Motor neuron (in vitro differentiated cells): ENCODE measurements around the gene CEP126. TPM values are rescaled to one million over a fixed set of nuclear protein-coding genes. Genes with fewer than 3 reads are reported as not detected.

ENCODE experiments used
- ATAC-seq, 8 experiments: fragments of 200-7000 bp; cut with Tn5 transposase; replicated peaks in 6 of 8; 2 replicates each; pipeline ENCODE4 v1.8.0; 2021; ENCODE audit warnings: mild to moderate bottlenecking in 8 of 8, moderate library complexity in 8 of 8
- H3K27ac ChIP-seq, 2 donors: fragments of 250-450 bp; sonication (Bioruptor Pico); 2 replicates each; pipeline ENCODE4 v1.9.0; 2021; ENCODE audit warnings: antibody characterized with exemption in 2 of 2, mild to moderate bottlenecking in 2 of 2, moderate library complexity in 1 of 2
- H3K4me1 ChIP-seq, 2 donors: fragments of 250-450 bp; sonication (Bioruptor Pico); replicated peaks in 1 of 2; 2 replicates each; pipeline ENCODE4 v1.6.1; 2021; ENCODE audit warnings: antibody characterized with exemption in 2 of 2, mild to moderate bottlenecking in 2 of 2, moderate library complexity in 1 of 2
- H3K4me3 ChIP-seq, 5 donors: fragments of 250-450 bp; sonication (Bioruptor Pico); 2 replicates each; pipeline ENCODE4 v1.9.0; 2021; ENCODE audit warnings: antibody characterized with exemption in 5 of 5, mild to moderate bottlenecking in 5 of 5, moderate library complexity in 4 of 5
- WGBS, 10 experiments: fragments of 450-650 bp; shearing (Covaris generic); methylation state at CpG; one replicate each; pipeline ENCODE4 v1.0.0; 2022; 5-methylcytosine and 5-hydroxymethylcytosine counted together
- in situ Hi-C, 9 experiments: fragments of 400-800 bp; cut with MboI; loops; one replicate each; pipeline ENCODE4 v1.15.0; 2021; ENCODE audit warnings: low sequenced_read_pairs in 9 of 9, low pct_unique_long_range_greater_than_20kb in 2 of 9; ENCODE audit not compliant: unreplicated experiment in 9 of 9
- total RNA-seq, 8 experiments: library from RNA; unstranded; fragments of 300-600 nt; gene quantifications; 2 replicates each; pipeline versions ENCODE4 v1.2.3 to v1.2.4, GENCODE V29; 2022

CEP126 gene
- total RNA-seq, 8 experiments from 2014 or later = 2.0 to 17.4 (median 4.4) TPM

GRCh38 chr11:101909087-101909486 is 5.7 kb upstream of the CEP126 start:
- no peak overlapping the region for H3K27ac ChIP-seq
- ATAC-seq = no peak
- in situ Hi-C loops = no loop called here
- H3K4me1 ChIP-seq = no peaks in the 10 kb centered on the region
- no peak overlapping the region for H3K4me3 ChIP-seq
- WGBS, 10 experiments = 54 to 100% (median 92%) methylated on average over 1 to 2 of the region's 2 CpGs; no CpG with 5 or more reads in 3 of the 10 experiments

DNA sequence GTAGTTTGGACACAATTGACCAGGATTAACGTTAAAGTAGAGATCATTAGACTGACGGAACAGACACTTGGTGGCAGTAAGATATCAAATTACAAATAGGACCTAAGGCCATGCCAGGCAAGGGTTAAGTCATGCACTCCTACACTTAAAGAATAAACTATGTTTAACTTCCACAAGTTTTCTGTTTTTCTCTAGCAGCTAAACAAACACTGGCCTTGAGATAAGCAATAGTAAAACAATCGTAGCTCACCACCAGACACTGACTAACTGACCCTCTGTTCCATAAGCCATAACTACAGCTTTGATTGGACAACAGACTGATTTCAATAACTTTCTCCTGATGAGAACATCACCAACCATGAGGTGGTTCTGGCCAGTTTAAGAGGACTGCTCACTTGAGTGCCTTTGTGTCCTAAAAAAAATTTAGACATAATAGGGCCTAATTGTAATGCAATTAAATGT is 2.0 kb upstream of the CEP126 start:
- WGBS, 10 experiments = 14 to 82% (median 54%) methylated on average over 1 to 3 of the region's 3 CpGs
- in situ Hi-C loops = no loop called here
- Histone ChIP-seq H3K4me1 (peaks cover 0 to 11% of the 10 kb centered on the region in 2 donors), H3K4me3 (no peak overlapping the region), H3K27ac (no peak overlapping the region)
- ATAC-seq = no peak

DNA sequence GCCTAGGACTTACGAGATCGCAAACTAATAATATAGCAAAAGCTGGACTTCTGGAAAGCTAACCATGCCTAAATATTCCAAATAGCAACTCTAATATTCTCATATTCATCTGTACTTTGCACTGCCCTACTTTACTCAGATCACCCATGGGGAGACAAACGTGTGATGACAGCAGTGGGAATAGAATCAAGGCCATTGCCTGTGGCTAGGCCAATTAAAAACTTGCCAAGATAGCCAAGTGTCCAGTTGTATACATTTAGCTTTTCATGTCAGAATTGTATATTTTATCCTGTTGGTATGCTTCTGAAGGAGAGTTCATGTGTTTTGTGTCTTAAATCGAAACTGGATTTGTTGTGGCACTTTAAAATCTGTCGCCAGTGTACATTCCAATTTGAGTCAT is 1.2 kb upstream of the CEP126 start:
- in situ Hi-C loops = no loop called here
- Histone ChIP-seq H3K4me3 (no peak overlapping the region), H3K4me1 (peaks cover 0 to 11% of the 10 kb centered on the region in 2 donors), H3K27ac (no peak overlapping the region)
- 11 to 100% (median 91%) methylated on average over 1 to 5 of the region's 5 CpGs for WGBS, 10 experiments
- ATAC-seq = no peak

GRCh38 chr11:101914341-101914737 is 471 bp upstream of the CEP126 start:
- WGBS, 10 experiments = 0 to 40% (median 13%) methylated on average over 1 to 6 of the region's 6 CpGs; no CpG with 5 or more reads in 1 of the 10 experiments
- peak overlapping the region; percentile 48 to 65 (median 53) for H3K4me3 ChIP-seq
- H3K27ac ChIP-seq = no peak overlapping the region
- peaks cover 0 to 11% of the 10 kb centered on the region in 2 donors for H3K4me1 ChIP-seq
- in situ Hi-C loops = no loop called here
- ATAC-seq = peak in 2 of 8 experiments; percentile 0 to 1

DNA sequence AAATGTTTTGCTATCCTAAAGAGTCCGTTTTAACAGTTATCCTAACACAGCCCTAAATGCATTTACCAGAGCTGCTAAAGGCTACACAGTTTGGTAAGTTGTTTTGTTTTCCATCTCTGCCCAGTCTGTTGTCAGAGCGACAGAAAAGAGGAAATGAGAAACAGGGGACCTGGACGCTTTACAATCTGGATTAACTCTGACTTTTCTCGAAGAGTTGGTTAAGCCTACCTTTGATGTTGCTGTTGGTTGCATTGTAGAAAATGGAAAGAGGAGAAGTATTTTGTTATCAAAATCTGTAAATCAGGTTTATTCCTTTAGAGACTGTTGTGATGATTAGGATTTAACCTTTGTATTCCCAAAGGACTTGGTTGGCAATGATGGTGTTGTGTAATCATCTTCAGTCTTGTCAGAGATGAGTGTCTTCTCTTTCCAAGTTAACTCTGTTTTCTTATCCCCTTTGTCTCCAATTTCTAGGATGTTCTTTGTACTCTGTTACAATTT is 1.0 kb downstream of the CEP126 start:
- ATAC-seq = peak in 2 of 8 experiments; percentile 4 to 13
- in situ Hi-C loops = no loop called here
- no peak overlapping the region for H3K27ac ChIP-seq
- H3K4me1 ChIP-seq = peaks cover 0 to 11% of the 10 kb centered on the region in 2 donors
- H3K4me3 ChIP-seq = peak overlapping the region; percentile 48 to 65 (median 53)
- WGBS, 10 experiments = 0 to 60% (median 28%) methylated on average over 1 to 4 of the region's 4 CpGs

DNA sequence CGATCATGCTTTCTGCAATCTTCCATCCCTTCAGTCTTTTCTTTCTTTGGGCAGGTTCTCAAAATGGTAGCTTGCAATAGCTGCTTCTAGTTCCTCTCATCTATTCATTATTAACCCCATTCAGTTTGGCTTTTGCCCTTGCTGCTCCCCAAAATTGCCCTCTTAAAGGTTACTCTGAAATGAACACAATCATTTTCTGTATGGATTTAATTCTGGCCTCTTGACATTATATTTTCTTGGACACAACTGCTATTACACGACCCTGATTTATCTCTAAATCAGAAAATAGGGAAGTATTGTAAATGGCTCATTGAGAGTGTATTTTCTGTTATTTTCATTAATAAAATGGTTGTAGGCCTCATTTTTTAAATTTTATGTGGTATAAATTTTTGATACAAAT is 1.6 kb downstream of the CEP126 start, which contains the start of gene ANGPTL5:
ANGPTL5 (minus strand) TSS at position 101 of the 400 bp plus-strand sequence. CDS start 8,613 bp downstream, outside the sequence.
- 0 to 91% (median 72%) methylated on average over 1 to 2 of the region's 2 CpGs for WGBS, 10 experiments
- Histone ChIP-seq H3K4me3 (peak within 1 kb of the TSS; percentile 48 to 65 (median 53)), H3K4me1 (peaks cover 0 to 11% of the 10 kb centered on the region in 2 donors), H3K27ac (peak within 1 kb of the TSS in 1 of 2 donors; percentile 67)
- in situ Hi-C loops = no loop called here
- ATAC-seq = no peak

- ATAC-seq = no peak
- Histone ChIP-seq H3K4me3 (no peak overlapping the region), H3K27ac (no peak overlapping the region), H3K4me1 (peaks cover 0 to 11% of the 10 kb centered on the region in 2 donors)
- in situ Hi-C loops = no loop called here
These were observed 2.4 kb downstream of the CEP126 start for GRCh38 chr11:101917226-101917625.

GRCh38 chr11:101920992-101921391 is 6.2 kb downstream of the CEP126 start:
- in situ Hi-C loops = no loop called here
- H3K27ac ChIP-seq = no peak overlapping the region
- no peak overlapping the region for H3K4me3 ChIP-seq
- whole genome bisulfite sequencing, 10 experiments = 67 to 100% (median 100%) methylated on average over 1 of the region's 1 CpG; no CpG with 5 or more reads in 1 of the 10 experiments
- peaks cover 0 to 7% of the 10 kb centered on the region in 2 donors for H3K4me1 ChIP-seq
- ATAC-seq = no peak

DNA sequence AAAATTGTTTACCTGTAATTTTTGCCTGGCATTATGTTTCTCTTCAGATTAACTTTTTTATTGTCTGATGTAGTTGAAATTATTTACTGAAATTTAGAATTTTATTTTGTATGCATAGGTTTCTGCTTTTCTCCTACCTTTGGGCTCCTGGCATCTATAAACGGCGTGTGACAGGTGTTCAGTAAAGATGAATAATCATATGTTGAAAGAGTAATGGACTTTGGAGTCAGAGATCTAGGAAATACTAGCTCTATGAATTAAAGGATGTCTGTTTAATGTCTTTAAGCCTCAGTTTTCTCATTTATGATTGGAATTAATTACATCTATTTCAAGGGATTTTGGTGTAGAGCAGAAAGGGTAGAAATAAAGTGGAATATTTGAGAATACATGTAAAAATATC is 8.7 kb downstream of the CEP126 start:
- no peaks in the 10 kb centered on the region for H3K4me1 ChIP-seq
- no peak overlapping the region for H3K27ac ChIP-seq
- no peak for ATAC-seq
- in situ Hi-C loops = no loop called here
- WGBS, 10 experiments = 75 to 100% (median 94%) methylated on average over 2 of the region's 2 CpGs; no CpG with 5 or more reads in 2 of the 10 experiments
- no peak overlapping the region for H3K4me3 ChIP-seq

GRCh38 chr11:101929294-101929915 is 14.6 kb downstream of the CEP126 start:
- in situ Hi-C loops = no loop called here
- no peak for ATAC-seq
- no peak overlapping the region for H3K4me3 ChIP-seq
- WGBS, 10 experiments = 66 to 100% (median 97%) methylated on average over 1 to 4 of the region's 5 CpGs; no CpG with 5 or more reads in 2 of the 10 experiments
- no peaks in the 10 kb centered on the region for H3K4me1 ChIP-seq
- H3K27ac ChIP-seq = no peak overlapping the region

- ATAC-seq = peak in 3 of 8 experiments; percentile 42 to 98 (median 66)
- in situ Hi-C loops = no loop called here
- no peak overlapping the region for H3K27ac ChIP-seq
- H3K4me3 ChIP-seq = no peak overlapping the region
- WGBS, 10 experiments = 55 to 94% (median 79%) methylated on average over 3 to 6 of the region's 6 CpGs
- H3K4me1 ChIP-seq = no peaks in the 10 kb centered on the region
These were observed 16.9 kb downstream of the CEP126 start for GRCh38 chr11:101931692-101932091.

DNA sequence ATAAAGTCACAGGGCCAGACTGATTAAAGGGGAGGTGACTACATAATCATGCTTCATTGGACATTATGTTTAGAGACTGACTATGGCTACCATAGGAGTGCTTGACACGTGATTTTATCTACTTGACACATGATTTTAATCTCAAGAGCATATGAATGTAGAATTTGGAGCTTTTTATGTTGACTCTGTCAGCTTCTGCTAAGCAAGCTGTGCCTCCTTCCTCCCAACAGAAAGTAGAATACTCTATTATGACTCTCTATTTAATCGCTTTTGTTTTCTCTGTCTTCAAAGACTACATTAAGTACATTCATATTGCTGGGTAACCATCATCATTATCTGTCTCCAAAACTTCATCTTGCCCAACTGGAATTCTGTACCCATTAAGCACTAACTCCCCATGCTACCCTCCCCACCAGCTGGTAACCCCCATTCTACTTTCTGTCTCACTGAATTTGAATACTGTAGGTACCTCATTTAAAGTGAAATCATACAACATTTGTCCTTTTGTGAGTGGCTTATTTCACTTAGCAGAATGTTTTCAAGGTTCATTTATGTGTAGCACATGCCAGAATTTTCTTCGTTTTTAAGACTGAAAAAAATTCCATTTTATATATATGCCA is 26.2 kb downstream of the CEP126 start:
- 44 to 97% (median 72%) methylated on average over 1 to 3 of the region's 3 CpGs for WGBS, 10 experiments
- ATAC-seq = no peak
- Histone ChIP-seq H3K4me1 (no peaks in the 10 kb centered on the region), H3K4me3 (no peak overlapping the region), H3K27ac (no peak overlapping the region)
- in situ Hi-C loops = no loop called here

- in situ Hi-C loops = no loop called here
- WGBS, 10 experiments = 60 to 100% (median 92%) methylated on average over 1 to 2 of the region's 2 CpGs; no CpG with 5 or more reads in 1 of the 10 experiments
- H3K4me3 ChIP-seq = no peak overlapping the region
- no peak overlapping the region for H3K27ac ChIP-seq
- no peak for ATAC-seq
- H3K4me1 ChIP-seq = no peaks in the 10 kb centered on the region
These were observed 30.1 kb downstream of the CEP126 start for GRCh38 chr11:101944923-101945322.
